Measurements from ENCODE around the gene POP5. TPM values are rescaled to one million over a fixed set of nuclear protein-coding genes. Genes with fewer than 3 reads are reported as not detected.

Gene POP5
- polyA plus RNA-seq, 3 donors: 57.2 to 78.7 (median 61.2) TPM

GRCh38 chr12:120599672-120600552, 18.7 kb upstream of the POP5 start:
- Histone ChIP-seq H4K20me1 (ENCODE audit: insufficient read depth, low read length) (no peaks in the 10 kb centered on the region), H3K9me3 (replicated peaks in 1 of 2; ENCODE audit: control insufficient read depth in 1 of 2, insufficient read depth in 1 of 2, low read length in 2 of 2) (no peaks in the 10 kb centered on the region), H3K27ac (ENCODE audit: low read depth in 1 of 2, low read length in 2 of 2) (peak overlapping the region; percentile 19 to 46), H3K4me3 (replicated peaks in 1 of 3; ENCODE audit: low read depth in 2 of 3, low read length in 3 of 3) (no peak overlapping the region), H3K4me2 (replicated peaks; ENCODE audit: extremely low read depth, low read length, poor library complexity, severe bottlenecking) (no peak overlapping the region), H2AFZ (ENCODE audit: insufficient read depth, low read depth, low read length, poor library complexity, severe bottlenecking) (no peak overlapping the region), H3K4me1 (ENCODE audit: control insufficient read depth in 1 of 2, insufficient read depth in 2 of 2, low read length in 2 of 2) (peaks cover 39 to 42% of the 10 kb centered on the region in 2 donors), H3K9ac (ENCODE audit: insufficient read depth, low read length, poor library complexity, severe bottlenecking) (no peak overlapping the region), H3K36me3 (replicated peaks in 1 of 2; ENCODE audit: control insufficient read depth in 1 of 2, insufficient read depth in 2 of 2, low read length in 2 of 2) (no peaks in the 10 kb centered on the region), H3K79me2 (ENCODE audit: insufficient read depth, low read length) (no peaks in the 10 kb centered on the region), H3K27me3 (ENCODE audit: control insufficient read depth in 2 of 2, insufficient read depth in 2 of 2, low read length in 2 of 2) (no peaks in the 10 kb centered on the region)
- H3K27me3 Mint-ChIP-seq (ENCODE audit: low read depth in 3 of 3): peaks cover 0 to 2% (median 0%) of the 10 kb centered on the region in 3 donors
- DNase-seq: no peak
- no peaks in the 10 kb centered on the region for H3K9me3 Mint-ChIP-seq
- no peaks in the 10 kb centered on the region for H3K36me3 Mint-ChIP-seq
- WGBS (ENCODE audit: insufficient coverage): 92% methylated on average over 7 of the region's 23 CpGs
- peaks cover 37% of the 10 kb centered on the region for H3K4me1 Mint-ChIP-seq
- H3K27ac Mint-ChIP-seq: peak overlapping the region in 5 of 7 donors; percentile 21 to 84 (median 51)
- intact Hi-C loops (cut with micrococcal nuclease): no loop called here
- no peak for TF ChIP-seq CTCF (IDR thresholded peaks at IDR 0.05)
- no peak overlapping the region for H3K4me3 Mint-ChIP-seq

GRCh38 chr12:120598674-120599463, 17.7 kb upstream of the POP5 start:
- Histone ChIP-seq H3K9me3 (replicated peaks in 1 of 2; ENCODE audit: control insufficient read depth in 1 of 2, insufficient read depth in 1 of 2, low read length in 2 of 2) (no peaks in the 10 kb centered on the region), H3K36me3 (replicated peaks in 1 of 2; ENCODE audit: control insufficient read depth in 1 of 2, insufficient read depth in 2 of 2, low read length in 2 of 2) (no peaks in the 10 kb centered on the region), H3K27me3 (ENCODE audit: control insufficient read depth in 2 of 2, insufficient read depth in 2 of 2, low read length in 2 of 2) (no peaks in the 10 kb centered on the region), H3K4me2 (replicated peaks; ENCODE audit: extremely low read depth, low read length, poor library complexity, severe bottlenecking) (peak overlapping the region; percentile 38), H3K4me3 (replicated peaks in 1 of 3; ENCODE audit: low read depth in 2 of 3, low read length in 3 of 3) (no peak overlapping the region), H3K4me1 (ENCODE audit: control insufficient read depth in 1 of 2, insufficient read depth in 2 of 2, low read length in 2 of 2) (peaks cover 39 to 42% of the 10 kb centered on the region in 2 donors), H2AFZ (ENCODE audit: insufficient read depth, low read depth, low read length, poor library complexity, severe bottlenecking) (no peak overlapping the region), H4K20me1 (ENCODE audit: insufficient read depth, low read length) (no peaks in the 10 kb centered on the region), H3K9ac (ENCODE audit: insufficient read depth, low read length, poor library complexity, severe bottlenecking) (no peak overlapping the region), H3K27ac (ENCODE audit: low read depth in 1 of 2, low read length in 2 of 2) (peak overlapping the region; percentile 19 to 58), H3K79me2 (ENCODE audit: insufficient read depth, low read length) (no peaks in the 10 kb centered on the region)
- Mint-ChIP-seq H3K9me3 (no peaks in the 10 kb centered on the region), H3K27me3 (ENCODE audit: low read depth in 3 of 3) (peaks cover 0 to 3% (median 2%) of the 10 kb centered on the region in 3 donors), H3K4me3 (no peak overlapping the region), H3K27ac (peak overlapping the region in 6 of 7 donors; percentile 10 to 74 (median 50)), H3K36me3 (no peaks in the 10 kb centered on the region), H3K4me1 (peaks cover 35% of the 10 kb centered on the region)
- TF ChIP-seq CTCF (IDR thresholded peaks at IDR 0.05): no peak
- DNase-seq: peak; percentile 71 to 89 (median 83)
- WGBS (ENCODE audit: insufficient coverage): 58% methylated on average over 10 of the region's 13 CpGs
- intact Hi-C loops (cut with micrococcal nuclease): loop anchor here in 1 of 2 donors (1.0 kb wide), 1 partner anchor 15 kb away; no protein-coding TSS in a partner anchor

Measured in CD14-positive monocyte (primary cell).